IMR-90 (cell line): ENCODE results near the gene RNASE12. TPM values are rescaled to one million over a fixed set of nuclear protein-coding genes. Genes with fewer than 3 reads are reported as not detected.

Experiments
- ATAC-seq: fragments of 200-7000 bp; cut with Tn5 transposase; 2 replicates; pipeline ENCODE4 v1.9.1; 2020; ENCODE audit warnings: low read depth, mild to moderate bottlenecking, moderate library complexity
- BruUV-seq: library from RNA; stranded (reverse); fragments of 400-500 nt; replicated peaks from 2 replicates; lab custom pipeline; 2021; lab: Mats Ljungman, UMichigan
- CTCF ChIA-PET: fragments of 300-600 bp; formaldehyde crosslinking; extraction: SDS; loops from one replicate; lab custom pipeline; 2021; ENCODE audit warnings: antibody characterized with exemption; lab: Yijun Ruan, JAX
- POLR2A ChIA-PET: fragments of 300-600 bp; sonication (Branson Sonifier 250); formaldehyde crosslinking; loops from one replicate; lab custom pipeline; 2022; ENCODE audit warnings: antibody characterized with exemption; ENCODE audit not compliant: unreplicated experiment; lab: Charles Lee
- DNase-seq: peaks from one replicate; pipeline ENCODE4 v3.0.0; 2013
- H2AFZ ChIP-seq: replicated peaks from 2 replicates; pipeline ENCODE3; 2013; ENCODE audit warnings: low read length, mild to moderate bottlenecking; ENCODE audit not compliant: poor library complexity
- H2AK5ac ChIP-seq: 2 replicates; pipeline ENCODE4 v1.6.1; 2013; ENCODE audit warnings: low read depth, low read length, inconsistent platforms
- H2AK9ac ChIP-seq: replicated peaks from 2 replicates; pipeline ENCODE3; 2013; ENCODE audit warnings: mild to moderate bottlenecking, low read depth, low read length, moderate library complexity; ENCODE audit not compliant: poor library complexity
- H2BK120ac ChIP-seq: 2 replicates; pipeline ENCODE4 v1.6.1; 2013; ENCODE audit warnings: low read depth, low read length, inconsistent platforms
- H2BK15ac ChIP-seq: 3 replicates; pipeline ENCODE4 v1.6.1; 2013; ENCODE audit warnings: low read depth, low read length, inconsistent platforms
- H2BK20ac ChIP-seq: 2 replicates; pipeline ENCODE4 v1.6.1; 2013; ENCODE audit warnings: low read depth, mild to moderate bottlenecking, inconsistent platforms, low read length, moderate library complexity
- H2BK5ac ChIP-seq: 2 replicates; pipeline ENCODE4 v1.6.1; 2013; ENCODE audit warnings: mild to moderate bottlenecking, low read depth, low read length, inconsistent platforms; ENCODE audit not compliant: poor library complexity, severe bottlenecking
- H3K14ac ChIP-seq: replicated peaks from 2 replicates; pipeline ENCODE4 v1.6.1; 2013; ENCODE audit warnings: low read depth, low read length, inconsistent platforms
- H3K18ac ChIP-seq: 2 replicates; pipeline ENCODE4 v1.6.1; 2013; ENCODE audit warnings: low read depth, low read length, control low read depth
- H3K23ac ChIP-seq: 2 replicates; pipeline ENCODE4 v1.6.1; 2013; ENCODE audit warnings: low read depth, low read length, inconsistent platforms
- H3K27ac ChIP-seq: 2 replicates; pipeline ENCODE4 v1.5.1; 2013; ENCODE audit warnings: mild to moderate bottlenecking, control low read depth, low read length; ENCODE audit not compliant: insufficient read depth
- H3K27me3 ChIP-seq: 2 replicates; pipeline ENCODE4 v1.6.1; 2013; ENCODE audit warnings: low read length; ENCODE audit not compliant: control insufficient read depth, insufficient read depth
- H3K36me3 ChIP-seq: 2 replicates; pipeline ENCODE4 v1.6.1; 2013; ENCODE audit warnings: low read length, mixed read lengths; ENCODE audit not compliant: control insufficient read depth, insufficient read depth
- H3K4ac ChIP-seq: 2 replicates; pipeline ENCODE4 v1.6.1; 2013; ENCODE audit warnings: low read depth, low read length, inconsistent platforms
- H3K4me1 ChIP-seq: 2 replicates; pipeline ENCODE4 v1.6.1; 2013; ENCODE audit warnings: low read length, mixed read lengths; ENCODE audit not compliant: control insufficient read depth, insufficient read depth
- H3K4me2 ChIP-seq: 2 replicates; pipeline ENCODE4 v1.6.1; 2013; ENCODE audit warnings: low read depth, mild to moderate bottlenecking, control low read depth, low read length, moderate library complexity
- H3K4me3 ChIP-seq: 2 replicates; pipeline ENCODE4 v1.5.1; 2013; ENCODE audit warnings: low read depth, mild to moderate bottlenecking, control low read depth, low read length, moderate library complexity; ENCODE audit not compliant: insufficient read depth
- H3K56ac ChIP-seq: 2 replicates; pipeline ENCODE4 v1.6.1; 2013; ENCODE audit warnings: low read length, inconsistent platforms; ENCODE audit not compliant: insufficient read depth; ENCODE audit errors: extremely low read depth
- H3K79me1 ChIP-seq, 2 experiments: 2 replicates each; pipeline ENCODE4 v1.6.1; 2013; ENCODE audit warnings: low read length in 2 of 2, inconsistent platforms in 1 of 2, low read depth in 1 of 2
- H3K9ac ChIP-seq: 2 replicates; pipeline ENCODE4 v1.6.1; 2013; ENCODE audit warnings: low read depth, low read length, control low read depth
- H3K9me1 ChIP-seq: 2 replicates; pipeline ENCODE4 v1.6.1; 2013; ENCODE audit warnings: low read length, inconsistent platforms; ENCODE audit not compliant: insufficient read depth
- H3K9me3 ChIP-seq: 2 replicates; pipeline ENCODE4 v1.6.1; 2013; ENCODE audit warnings: low read length; ENCODE audit not compliant: control insufficient read depth, insufficient read depth
- H4K20me1 ChIP-seq: 2 replicates; pipeline ENCODE4 v1.6.1; 2013; ENCODE audit warnings: low read length, inconsistent platforms; ENCODE audit not compliant: insufficient read depth
- H4K5ac ChIP-seq: 2 replicates; pipeline ENCODE4 v1.6.1; 2013; ENCODE audit warnings: mild to moderate bottlenecking, low read depth, low read length, control low read depth
- H4K8ac ChIP-seq, 2 experiments: 2 replicates each; pipeline ENCODE4 v1.6.1; 2013; ENCODE audit warnings: low read depth in 2 of 2, low read length in 2 of 2, control low read depth in 1 of 2, inconsistent platforms in 1 of 2
- H4K91ac ChIP-seq: 2 replicates; pipeline ENCODE4 v1.6.1; 2013; ENCODE audit warnings: low read depth, low read length, inconsistent platforms; ENCODE audit not compliant: insufficient read depth
- BHLHE40 ChIP-seq: fragments of 150-350 bp; IDR thresholded peaks from 2 replicates; pipeline ENCODE4 v1.6.1; 2016; ENCODE audit warnings: mild to moderate bottlenecking, low read depth, low read length
- CHD1 ChIP-seq: IDR thresholded peaks from 2 replicates; pipeline ENCODE4 v1.6.1; 2012; ENCODE audit warnings: low read depth, low read length, improper control_type of control experiment
- ELK1 ChIP-seq: fragments of 150-350 bp; IDR thresholded peaks from 2 replicates; pipeline ENCODE4 v1.6.1; 2016; ENCODE audit warnings: low read depth, mild to moderate bottlenecking, low read length, moderate library complexity, borderline replicate concordance
- FOS ChIP-seq: fragments of 150-350 bp; IDR thresholded peaks from 2 replicates; pipeline ENCODE4 v1.6.1; 2016; ENCODE audit warnings: low read depth, low read length
- MAZ ChIP-seq: IDR thresholded peaks from 2 replicates; pipeline ENCODE4 v1.6.1; 2012; ENCODE audit warnings: low read depth, mild to moderate bottlenecking, low read length, improper control_type of control experiment, moderate library complexity, borderline replicate concordance
- RFX5 ChIP-seq: IDR thresholded peaks from 2 replicates; pipeline ENCODE4 v1.8.0; 2012; ENCODE audit warnings: low read depth, mild to moderate bottlenecking, low read length, moderate library complexity
- SMC3 ChIP-seq: fragments of 150-350 bp; IDR thresholded peaks from 2 replicates; pipeline ENCODE4 v1.6.1; 2016; ENCODE audit warnings: low read depth, mild to moderate bottlenecking, antibody characterized with exemption, low read length, moderate library complexity
- WGBS, 2 experiments: methylation state at CpG; one replicate each; pipeline versions ENCODE4 v1.1.5 to v1.1.7; 2013; ENCODE audit warnings: missing lambda C conversion rate in 2 of 2; ENCODE audit not compliant: insufficient read length in 1 of 2; ENCODE audit errors: extremely low coverage in 2 of 2; 5-methylcytosine and 5-hydroxymethylcytosine counted together
- dilution Hi-C: fragments of 300-500 bp; cut with HindIII; formaldehyde crosslinking; loops from one replicate; pipeline ENCODE4 v1.14.3; 2018; ENCODE audit warnings: low sequenced_read_pairs; ENCODE audit not compliant: unreplicated experiment
- in situ Hi-C: fragments of 300-500 bp; cut with MboI; formaldehyde crosslinking; loops from 3 replicates; pipeline ENCODE4 v1.14.3; 2019; ENCODE audit warnings: low sequenced_read_pairs, inconsistent platforms, mixed read lengths
- intact Hi-C: fragments of 100-400 bp; cut with micrococcal nuclease; formaldehyde crosslinking; loops from 2 replicates; pipeline ENCODE4 v1.10.0; 2022
- polyA plus RNA-seq, 3 experiments: library from polyadenylated mRNA; depleted of rRNA; stranded (reverse); fragments of >200 nt; gene quantifications; 2 replicates each; pipeline ENCODE4 v1.2.3, GENCODE V29; 2012; ENCODE audit warnings: low replicate concordance in 1 of 3
- total RNA-seq: library from RNA; depleted of rRNA; stranded (reverse); fragments of >200 nt; gene quantifications from 2 replicates; pipeline ENCODE4 v1.2.3, GENCODE V29; 2012

The RNASE12 gene
- total and polyA plus RNA-seq, 2 of the 4 experiments (the other 2 are of a cell fraction) = not detected

- Histone ChIP-seq H3K79me1 (no peaks in the 10 kb centered on the region), H3K27ac (no peak overlapping the region), H2AFZ (no peak overlapping the region), H3K14ac (no peak overlapping the region), H3K23ac (no peak overlapping the region), H4K5ac (no peak overlapping the region), H3K4me3 (no peak overlapping the region), H2BK15ac (no peak overlapping the region), H2BK120ac (no peak overlapping the region), H3K4ac (no peak overlapping the region), H3K18ac (no peak overlapping the region), H3K4me1 (no peaks in the 10 kb centered on the region), H2BK20ac (no peak overlapping the region), H2AK5ac (no peak overlapping the region), H3K27me3 (no peaks in the 10 kb centered on the region), H4K91ac (no peak overlapping the region), H3K56ac (no peak overlapping the region), H4K20me1 (no peaks in the 10 kb centered on the region), H3K9me3 (no peaks in the 10 kb centered on the region), H3K9ac (no peak overlapping the region), H3K4me2 (no peak overlapping the region), H2BK5ac (no peak overlapping the region), H3K9me1 (no peaks in the 10 kb centered on the region), H4K8ac (no peak overlapping the region), H2AK9ac (no peak overlapping the region), H3K36me3 (no peaks in the 10 kb centered on the region)
- POLR2A ChIA-PET = no interaction called here
- no peak for DNase-seq
- no TSS peak for BruUV-seq
- dilution Hi-C loops (no loop called here), intact Hi-C loops (no loop called here), in situ Hi-C loops (no loop called here)
- CTCF ChIA-PET = no interaction called here
- no CpG with 5 or more reads among the region's 3 CpGs for WGBS, 2 experiments
- TF ChIP-seq ELK1 = no peak
- no peak for TF ChIP-seq BHLHE40
- TF ChIP-seq MAZ = no peak
- no peak for TF ChIP-seq CHD1
- no peak for TF ChIP-seq FOS
- no peak for TF ChIP-seq SMC3
- TF ChIP-seq RFX5 = no peak
- ATAC-seq = no peak
Measured at GRCh38 chr14:20551606-20552005, 39.6 kb downstream of the RNASE12 start.
